HTERT RPE-1 (cell line): ENCODE data around the gene IQSEC2.

ENCODE experiments used
- in situ Hi-C: fragments of 300-500 bp; cut with MboI; formaldehyde crosslinking; loops from 4 replicates; pipeline ENCODE4 v1.14.3; 2020; ENCODE audit warnings: low sequenced_read_pairs

Gene IQSEC2

DNA sequence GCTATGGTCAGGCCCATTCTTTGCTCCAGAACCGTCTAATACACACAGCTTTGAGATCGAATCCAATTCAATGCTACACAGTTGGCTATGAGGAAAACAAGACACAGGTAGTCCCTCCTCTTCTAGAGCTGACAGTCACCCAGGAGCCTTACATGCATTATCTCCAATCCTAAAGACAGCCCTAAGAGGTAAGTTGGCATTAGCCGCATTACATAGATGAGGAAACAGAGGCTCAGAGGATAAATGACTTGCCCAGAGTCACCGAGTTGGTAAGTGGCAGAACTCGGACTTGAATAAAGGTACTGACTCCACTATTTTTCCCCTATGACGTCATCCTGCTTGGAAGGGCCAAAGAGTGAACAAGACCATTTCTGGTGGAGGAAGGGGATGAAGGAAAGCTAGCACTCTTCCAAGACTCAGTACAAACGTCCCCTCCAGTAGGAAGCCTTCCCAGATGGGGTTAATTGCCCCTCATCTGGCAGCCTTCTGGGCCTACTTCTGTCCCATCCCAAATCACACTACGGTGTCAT lies 8.5 kb downstream of the IQSEC2 start:
- in situ Hi-C loops = no loop called here

DNA sequence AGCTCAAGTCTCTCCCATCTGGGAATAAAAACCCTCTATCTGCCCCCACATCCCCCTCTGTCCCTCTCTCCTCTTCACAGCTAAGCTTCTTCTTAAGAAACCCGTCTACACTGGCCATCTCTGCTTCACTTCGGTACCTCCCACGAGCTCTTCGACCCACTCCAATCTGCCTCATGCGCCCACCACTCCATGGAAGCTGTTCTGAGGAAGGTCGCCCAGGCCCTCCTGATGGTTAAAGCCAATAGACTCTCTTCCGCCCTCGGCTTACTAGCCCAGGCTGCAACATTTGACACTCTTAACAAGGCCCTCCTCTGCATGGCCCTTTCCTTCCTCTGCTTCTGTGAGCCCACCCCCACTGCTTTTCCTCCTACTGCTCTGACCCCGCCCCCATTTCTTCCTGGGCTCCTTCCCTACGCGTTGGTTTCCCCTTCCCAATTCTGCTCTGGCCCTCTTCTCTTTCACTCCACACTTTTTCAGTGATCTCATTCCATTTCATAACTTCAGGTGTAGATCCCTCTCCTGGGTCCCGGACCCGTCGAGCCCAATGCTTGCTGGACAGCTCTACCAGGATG lies 11.8 kb downstream of the IQSEC2 start:
- in situ Hi-C loops = no loop called here

DNA sequence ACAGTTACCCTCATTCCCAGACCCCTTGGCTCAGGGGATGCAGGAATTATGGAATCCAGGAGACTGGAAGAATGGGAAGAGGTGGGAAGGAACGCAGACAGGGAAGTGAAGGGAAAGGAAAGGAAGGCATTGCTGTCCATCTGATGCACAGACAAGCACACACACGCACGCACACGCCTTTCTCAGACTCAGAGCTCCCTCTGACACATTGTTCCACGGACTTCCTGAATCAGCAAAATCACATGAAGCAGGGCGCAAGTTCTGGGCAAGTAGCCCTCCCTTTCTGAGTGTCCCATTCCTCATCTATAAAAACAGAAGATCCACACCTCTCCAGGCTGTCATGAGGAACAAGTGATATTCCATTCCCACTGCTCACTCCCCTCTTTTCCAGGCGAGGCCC lies 13.2 kb downstream of the IQSEC2 start:
- in situ Hi-C loops = no loop called here

DNA sequence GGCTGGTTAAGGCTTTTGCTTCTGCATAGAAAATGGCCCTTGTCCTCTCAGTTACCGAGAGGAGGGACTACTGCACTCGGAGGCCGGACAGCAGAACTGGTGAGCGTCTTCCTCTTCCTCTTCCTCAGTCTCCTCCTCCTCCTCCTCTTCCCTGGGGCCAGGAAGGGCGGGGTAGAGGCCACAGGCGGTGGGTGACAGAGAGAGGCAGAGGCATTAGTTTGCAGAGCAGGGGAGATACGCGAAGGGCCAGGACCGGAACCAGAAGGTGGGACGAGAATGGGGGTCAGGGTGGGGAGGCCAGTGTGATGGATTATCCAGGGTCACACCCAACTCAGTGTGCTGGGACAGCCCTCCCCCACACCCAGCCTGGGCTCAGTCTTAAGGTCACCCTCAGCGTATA lies 14.5 kb downstream of the IQSEC2 start:
- in situ Hi-C loops = no loop called here

DNA sequence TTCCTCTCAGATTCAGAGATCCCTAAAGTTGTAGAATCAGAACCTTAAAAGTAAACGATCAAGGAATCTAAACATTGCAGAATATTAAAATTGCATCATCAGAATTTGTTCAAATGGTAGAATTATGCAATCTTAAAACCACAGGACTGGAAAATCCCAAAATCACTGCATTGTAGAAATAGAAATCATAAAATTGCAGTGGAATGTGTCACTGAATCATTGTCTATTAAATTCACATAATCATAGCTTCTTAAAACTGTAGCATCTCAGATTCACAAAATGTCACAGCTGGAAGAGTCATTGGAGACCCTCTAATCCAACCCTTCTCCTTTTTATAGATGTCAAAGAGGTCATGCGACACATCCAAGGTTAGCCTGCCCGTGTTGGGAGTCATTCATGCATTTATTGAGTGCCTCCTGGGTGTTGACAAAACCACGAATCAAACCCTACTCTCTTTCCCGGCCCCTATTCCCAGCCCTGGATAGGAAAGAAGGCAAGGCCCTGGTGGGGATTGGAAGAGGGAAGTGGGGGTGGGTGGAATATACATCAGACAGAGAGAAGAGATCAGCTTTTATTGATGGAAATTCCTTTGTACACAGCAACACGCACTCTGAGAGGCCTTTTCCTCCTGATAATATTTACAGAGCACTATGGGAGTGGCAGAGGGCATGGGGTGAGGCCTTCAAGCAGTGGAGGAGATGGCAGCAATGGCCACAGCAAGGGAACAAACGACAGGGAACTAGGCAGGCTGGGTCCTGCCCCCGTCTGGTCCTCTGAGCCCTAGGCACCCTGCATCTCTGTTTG lies 15.4 kb downstream of the IQSEC2 start:
- in situ Hi-C loops = no loop called here

DNA sequence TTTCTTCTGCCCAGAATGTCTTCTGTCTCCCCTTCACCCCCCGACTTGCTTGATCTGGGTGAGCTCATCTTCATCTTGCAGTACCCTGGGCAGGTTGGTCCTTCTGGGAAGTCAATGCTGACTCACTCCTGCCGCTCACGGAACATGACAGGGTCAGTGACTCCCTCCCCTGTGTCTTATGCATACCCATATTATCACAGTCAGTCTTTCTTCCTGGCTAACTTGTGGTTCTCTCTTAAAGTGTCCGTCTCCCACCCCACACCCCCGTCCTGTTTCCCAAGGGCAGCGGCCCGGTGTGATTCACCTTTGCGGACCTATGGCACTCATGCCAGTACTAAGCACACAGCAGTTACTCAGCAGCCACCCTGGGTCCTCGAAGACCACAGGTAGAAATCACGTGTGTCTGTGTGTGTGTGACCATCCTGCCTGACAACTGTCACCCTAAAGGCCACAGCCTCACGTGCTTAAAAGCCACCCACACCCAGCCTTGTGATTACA lies 17.7 kb downstream of the IQSEC2 start:
- in situ Hi-C loops = no loop called here

DNA sequence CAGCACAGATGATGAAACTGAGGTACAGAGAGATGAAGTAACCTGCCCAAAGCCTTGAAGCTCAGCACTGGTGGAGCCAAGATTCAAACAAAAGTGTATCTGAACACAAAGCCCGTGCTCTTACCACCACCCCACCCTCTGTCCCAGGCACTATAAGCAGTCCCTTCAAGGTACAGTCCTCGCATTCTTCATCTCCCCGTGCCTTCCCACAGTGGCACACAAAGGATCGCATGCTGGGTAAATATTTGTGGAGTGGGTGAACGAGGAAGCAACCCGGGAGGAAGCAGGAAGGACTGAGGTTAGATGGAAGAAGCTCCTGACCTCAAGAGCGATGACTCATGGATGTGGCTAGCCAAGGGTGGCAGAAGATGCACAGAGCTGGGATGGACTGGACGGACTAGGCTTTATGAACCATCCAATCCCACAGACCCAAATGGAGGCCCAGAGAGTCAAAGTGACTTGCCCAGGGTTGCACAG lies 18.4 kb downstream of the IQSEC2 start:
- in situ Hi-C loops = no loop called here

DNA sequence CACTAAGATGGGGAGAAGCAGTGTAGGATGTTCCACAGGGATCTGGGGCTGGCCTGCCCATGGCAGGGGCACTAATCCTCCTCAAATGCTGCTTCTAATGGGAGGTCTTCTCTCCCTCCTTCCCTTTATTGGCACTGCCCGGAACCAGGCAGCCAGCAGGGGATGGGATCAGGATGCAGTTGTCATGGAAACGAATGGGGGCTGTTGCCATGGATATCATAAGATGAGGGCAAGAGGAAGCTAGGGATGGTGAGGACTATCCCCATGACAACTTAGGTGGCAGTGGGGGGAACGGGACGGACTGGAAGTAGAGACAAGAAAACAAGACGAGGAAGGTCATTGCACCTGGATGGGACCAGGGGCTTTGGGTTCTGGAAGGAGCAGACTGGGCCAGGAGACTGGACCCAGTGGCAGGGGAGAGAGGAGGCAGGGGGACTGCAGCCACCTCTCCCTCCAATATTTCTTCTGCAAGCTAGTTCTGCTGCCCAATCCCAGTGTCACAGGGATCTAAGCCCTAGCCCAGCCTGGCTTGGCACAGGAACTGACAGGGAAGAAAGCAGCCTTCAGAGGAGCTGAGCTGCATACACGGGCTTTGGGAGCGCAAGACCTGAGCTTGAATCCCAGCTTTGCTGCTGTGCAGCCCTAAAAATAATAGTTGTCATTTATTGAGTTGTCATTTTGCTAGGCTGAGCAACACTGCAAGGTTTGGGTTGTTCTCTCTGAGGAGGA lies 19.0 kb downstream of the IQSEC2 start:
- in situ Hi-C loops = no loop called here

DNA sequence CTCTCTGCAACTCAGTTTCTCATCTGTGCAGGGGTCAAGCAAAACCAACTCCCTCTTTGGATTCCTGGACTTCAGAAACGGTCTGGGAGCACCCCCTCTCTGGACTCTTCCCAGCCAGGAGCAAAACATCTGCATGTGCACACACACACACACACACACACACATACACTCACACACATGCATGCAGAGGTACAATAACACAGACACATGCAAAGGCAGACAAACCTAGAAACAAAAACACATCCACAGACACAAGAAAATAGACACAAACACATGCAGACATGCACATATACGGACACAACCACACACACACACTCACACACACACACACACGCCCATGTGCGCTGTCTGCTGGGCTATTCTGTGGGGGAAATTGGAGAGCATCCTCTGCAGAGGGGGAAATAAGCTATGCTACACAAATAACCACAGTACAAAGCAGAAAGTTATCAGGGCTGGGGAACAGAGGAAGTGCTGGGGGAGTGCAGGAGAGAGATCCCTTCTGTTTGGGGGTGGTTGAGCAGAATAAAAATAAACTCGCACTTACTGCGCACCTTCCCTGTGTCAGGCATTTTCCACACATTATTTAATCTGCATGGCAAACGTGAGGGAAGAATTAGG lies 19.9 kb downstream of the IQSEC2 start:
- in situ Hi-C loops = no loop called here

DNA sequence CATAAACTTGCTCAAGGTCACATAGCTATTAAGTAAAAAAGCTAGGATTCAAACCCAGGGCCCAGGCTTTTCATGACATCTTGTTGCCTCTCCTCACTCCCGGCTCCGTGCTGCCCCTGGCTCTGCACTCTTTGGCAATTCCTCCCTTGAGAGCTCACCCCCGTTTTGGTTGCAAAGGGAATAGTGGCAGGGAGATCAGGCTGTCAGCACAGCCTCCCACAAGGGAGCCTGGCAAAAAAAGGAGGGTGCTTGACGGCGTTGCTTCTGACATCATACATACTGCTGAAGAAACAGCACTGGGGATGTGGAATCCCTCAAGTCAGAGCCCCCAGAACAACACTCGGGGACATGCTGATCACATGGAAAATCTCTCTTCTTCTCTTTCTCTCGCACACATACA lies 20.5 kb downstream of the IQSEC2 start:
- in situ Hi-C loops = no loop called here

DNA sequence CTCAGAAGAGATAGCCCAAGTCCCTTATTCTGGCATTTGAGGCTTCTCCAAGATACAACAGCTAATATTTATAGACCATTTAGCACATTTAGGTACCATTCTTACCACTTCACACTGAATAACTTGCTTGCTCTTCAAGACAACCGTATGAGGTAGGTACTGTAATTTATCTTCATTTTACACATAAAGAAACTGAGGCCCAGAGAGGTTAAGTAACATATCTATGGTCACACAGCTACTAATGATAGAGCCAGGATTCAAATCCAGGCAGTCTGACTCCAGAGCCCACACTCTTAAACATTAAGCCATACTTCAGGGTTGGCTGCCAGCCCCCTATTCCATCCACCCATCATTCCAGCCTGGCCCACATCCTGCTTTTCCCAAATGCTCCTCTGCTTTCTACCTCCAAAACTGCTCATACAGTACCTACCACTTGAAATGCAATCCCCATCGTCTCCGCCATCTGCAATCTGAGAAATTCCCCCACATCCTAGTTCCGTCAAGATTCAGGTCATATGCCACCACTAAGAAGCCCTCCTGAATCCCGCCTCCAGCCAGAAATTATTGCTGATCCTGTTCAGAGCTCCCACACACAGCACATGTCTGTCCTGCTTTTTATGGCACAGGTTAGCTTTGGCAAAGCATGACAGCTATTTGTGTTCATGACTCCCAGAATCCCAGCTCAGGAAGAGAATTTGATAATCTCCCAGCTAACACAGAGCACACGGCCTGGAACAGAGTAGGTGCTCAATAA lies 23.5 kb downstream of the IQSEC2 start:
- in situ Hi-C loops = no loop called here

DNA sequence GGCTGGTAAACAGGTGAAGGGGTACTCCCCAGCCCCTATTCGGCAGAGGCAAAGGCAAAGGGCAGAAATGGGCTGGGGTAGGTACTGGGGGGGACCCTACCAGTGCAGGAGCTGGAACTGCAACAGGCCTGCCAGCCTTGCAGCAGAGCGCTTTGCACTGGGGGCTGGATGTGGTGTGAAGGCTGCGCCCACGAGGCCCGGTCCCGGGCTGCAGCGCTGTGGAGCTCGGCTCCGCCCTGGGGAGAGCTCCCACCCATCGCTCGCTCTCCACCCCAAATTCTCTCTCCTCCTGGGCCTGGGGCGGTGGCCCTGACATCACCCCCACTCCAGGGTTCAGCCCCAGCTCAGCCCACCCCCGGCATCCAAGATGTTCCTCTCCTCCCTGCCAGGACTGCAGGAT lies 24.2 kb downstream of the IQSEC2 start:
- in situ Hi-C loops = no loop called here

DNA sequence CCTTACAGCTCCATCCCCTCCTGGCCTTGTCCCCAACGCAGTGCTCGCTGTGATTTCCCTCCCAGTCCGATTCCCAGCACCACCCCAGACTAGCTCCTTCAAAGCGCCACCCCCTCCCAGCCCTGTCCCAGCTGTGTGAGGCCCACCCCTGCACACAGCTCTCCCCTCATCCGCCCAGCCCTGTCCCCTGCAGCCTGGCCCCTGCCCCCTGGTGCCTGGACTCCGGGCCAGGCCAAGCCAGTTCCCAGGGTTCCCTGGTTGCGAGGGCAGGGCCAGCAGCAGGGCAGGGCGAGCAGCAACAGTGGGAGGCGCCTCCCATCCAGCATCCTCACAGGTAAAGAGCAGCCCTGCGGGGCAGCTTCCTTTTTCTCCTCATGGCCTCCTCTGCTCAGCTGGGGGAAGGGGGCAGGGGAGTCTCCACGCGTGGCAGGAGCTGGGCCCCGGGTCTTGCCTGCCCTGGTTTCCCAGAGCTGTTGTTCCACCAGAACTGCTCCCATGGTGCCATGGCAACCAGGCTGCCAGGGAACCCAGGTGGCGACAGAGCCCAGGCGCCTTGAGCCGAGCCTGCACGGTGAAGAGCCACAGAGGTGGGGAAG lies 24.8 kb downstream of the IQSEC2 start:
- in situ Hi-C loops = no loop called here

DNA sequence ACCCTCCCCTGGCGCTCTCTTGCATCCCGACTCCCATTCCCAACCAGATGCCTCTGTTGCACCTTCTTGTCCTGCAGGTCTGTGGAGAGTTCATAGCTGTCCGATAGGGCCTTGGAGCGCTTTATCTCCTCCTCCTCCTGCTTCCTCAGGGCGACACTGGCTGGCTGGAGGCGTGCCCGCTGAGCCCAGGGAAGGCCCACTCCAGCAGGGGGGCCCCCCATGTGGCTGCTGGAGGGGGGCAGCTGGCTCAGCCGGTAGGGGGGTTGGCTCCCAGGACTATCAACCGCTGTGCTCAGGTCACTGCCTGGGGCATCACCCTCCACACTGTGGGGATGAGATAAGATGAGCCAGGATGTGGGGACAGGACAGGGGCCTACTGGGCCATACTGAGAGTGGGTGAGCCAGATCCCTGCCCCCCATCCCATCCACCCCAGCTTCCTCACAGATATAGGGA lies 25.6 kb downstream of the IQSEC2 start:
- in situ Hi-C loops = no loop called here

DNA sequence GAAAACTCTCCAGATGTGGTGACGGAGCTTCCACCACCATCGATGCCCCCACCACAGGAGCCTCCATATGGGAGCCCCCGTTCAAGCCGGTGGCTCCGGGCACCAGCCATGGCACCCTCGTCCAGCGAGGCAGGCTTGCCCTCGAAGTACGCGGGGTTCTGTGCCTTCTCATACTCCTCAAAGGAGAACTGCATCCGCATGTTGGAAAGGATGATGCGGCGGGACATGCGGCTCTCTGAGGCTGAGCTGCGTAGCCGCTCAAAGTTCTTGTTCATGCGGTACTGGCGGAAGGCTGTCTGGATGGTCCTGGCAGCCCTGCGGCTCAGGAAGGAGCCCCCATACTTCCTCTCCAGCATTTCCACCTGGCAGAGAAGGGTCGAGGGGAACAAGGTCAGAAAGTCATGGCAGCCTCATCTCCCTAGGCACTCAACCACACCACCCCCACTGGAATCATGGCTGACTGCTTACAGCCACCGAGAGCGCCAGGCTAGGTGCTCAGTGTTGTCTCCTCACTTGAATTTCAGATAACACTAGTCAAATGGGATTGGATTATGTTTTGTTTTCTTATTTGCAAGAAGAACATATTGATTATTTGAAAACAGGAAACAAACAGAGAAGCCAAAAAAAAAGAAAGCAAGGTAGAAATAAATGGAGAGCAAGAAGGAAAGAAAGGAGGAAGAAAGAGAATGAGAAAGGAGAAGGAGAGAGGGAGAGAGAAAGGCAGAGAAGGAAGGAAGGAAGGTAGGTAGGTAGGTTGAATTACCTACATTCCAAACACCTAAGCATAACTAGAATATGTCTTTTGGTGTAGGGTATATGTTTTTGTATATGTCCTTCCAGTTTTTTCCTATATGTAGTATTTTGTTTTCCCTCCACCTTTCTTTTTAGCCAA lies 26.6 kb downstream of the IQSEC2 start:
- in situ Hi-C loops = no loop called here

DNA sequence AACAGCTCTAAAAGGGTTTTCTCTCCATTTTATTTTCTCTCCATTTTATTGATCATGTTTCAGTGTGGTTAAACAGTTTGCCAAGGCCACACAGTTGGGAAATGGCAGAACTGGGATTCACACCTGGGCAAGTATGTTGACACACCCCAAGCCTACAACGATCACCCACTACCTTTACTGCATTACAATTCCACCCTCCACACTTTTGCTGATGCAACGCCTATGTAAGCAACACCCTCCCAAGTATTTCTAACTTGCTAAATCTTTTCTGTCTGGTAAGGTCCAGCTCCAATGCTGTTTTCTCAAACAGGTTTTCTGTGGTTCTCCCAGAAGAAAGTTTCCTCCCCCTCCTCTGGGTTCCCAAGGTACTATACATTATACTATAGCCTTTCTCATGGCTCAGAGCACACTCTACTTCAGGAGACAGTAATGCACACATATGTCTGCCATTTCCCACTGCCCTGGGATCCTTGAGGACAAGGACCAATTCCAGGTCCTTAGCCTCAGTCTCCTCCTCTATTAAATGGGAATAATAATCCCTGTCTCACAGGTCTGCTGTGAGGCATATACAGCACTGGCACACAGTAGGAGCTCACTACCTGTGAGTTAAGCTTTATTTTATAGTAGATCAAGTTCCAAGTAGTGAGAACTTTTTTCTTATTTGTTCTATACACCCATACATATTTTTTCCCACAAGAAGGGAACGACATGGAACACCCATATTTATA lies 27.9 kb downstream of the IQSEC2 start:
- in situ Hi-C loops = no loop called here

DNA sequence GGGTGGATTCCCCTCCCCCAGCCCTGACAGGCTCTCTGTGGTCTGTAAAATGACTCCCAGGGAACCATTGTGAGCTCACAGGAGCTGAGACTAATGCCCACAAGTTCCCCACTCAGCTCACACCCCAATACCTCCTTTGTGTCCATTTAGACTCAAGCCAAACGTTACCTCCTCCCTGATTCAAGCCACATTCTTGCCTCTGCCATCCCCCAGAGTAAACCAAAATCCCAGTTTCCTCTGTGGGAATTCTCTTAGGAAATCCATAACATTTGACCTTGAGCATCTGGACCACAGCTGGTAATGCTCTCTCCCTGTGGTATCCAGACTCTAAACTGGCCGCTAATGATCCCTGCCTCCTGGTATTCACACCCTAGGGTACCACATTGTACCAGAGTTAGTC lies 30.1 kb downstream of the IQSEC2 start:
- in situ Hi-C loops = no loop called here

DNA sequence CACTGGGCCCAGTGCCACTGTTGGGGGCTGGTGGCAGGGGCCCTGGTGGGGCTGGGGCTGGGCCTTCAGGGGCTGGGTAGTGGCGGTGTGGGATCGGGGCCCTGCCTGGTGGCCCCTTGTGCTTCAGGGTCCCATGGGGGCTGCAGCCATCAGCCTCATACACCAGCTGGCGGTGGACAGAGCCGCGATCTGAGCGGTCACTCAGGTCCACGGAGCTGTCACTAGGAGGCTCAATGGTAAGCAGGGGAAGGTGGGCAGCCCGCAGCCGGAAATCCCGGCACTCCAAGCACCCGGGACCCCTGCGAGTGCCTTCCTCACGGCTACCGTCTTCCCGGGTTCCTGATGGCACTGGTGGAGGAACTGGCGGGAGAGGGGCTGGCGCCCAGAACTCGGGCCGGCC lies 30.8 kb downstream of the IQSEC2 start:
- in situ Hi-C loops = no loop called here
